GM12872 (cell line): ENCODE data around the gene FRMPD1.

Experiments
- TF ChIP-seq, protein P1 (sequence below): IDR thresholded peaks from 3 replicates; pipeline ENCODE4 v1.5.1; 2011; ENCODE audit warnings: low read depth, mild to moderate bottlenecking, low read length, moderate library complexity; ENCODE audit not compliant: insufficient read depth

Gene FRMPD1

DNA sequence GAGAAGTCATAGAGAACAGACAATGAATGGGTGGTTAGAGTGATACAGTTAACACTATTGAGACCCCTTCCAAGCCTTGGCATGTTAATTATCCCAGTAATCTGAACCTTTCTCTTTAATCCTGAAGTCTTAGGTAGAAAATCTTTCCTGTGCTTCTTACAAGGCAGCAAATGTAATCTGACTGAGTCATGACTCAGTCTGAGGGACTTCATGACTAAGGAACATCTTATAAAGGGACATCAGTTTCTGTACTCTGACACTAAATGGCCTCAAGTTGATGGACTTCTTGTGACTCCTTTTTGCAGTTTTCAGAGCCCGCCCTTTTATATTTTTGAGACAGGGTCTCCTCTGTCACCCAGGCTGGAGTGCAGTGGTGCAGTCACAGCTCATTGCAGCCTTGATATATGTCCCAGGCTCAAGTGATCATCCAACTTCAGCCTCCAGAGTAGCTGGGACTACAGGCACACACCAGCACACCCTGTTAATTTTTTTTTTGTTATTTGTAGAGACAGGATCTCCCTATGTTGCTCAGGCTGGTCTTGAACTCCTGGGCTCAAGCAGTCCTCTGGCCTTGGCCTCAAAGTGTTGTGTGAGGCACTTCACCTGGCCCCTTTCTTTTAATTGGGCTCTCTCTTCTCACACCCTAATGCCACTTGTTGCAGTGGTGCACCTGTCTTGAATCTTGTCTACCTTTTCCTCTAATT is 124.6 kb downstream of the FRMPD1 start:
- TF ChIP-seq, protein P1, sequence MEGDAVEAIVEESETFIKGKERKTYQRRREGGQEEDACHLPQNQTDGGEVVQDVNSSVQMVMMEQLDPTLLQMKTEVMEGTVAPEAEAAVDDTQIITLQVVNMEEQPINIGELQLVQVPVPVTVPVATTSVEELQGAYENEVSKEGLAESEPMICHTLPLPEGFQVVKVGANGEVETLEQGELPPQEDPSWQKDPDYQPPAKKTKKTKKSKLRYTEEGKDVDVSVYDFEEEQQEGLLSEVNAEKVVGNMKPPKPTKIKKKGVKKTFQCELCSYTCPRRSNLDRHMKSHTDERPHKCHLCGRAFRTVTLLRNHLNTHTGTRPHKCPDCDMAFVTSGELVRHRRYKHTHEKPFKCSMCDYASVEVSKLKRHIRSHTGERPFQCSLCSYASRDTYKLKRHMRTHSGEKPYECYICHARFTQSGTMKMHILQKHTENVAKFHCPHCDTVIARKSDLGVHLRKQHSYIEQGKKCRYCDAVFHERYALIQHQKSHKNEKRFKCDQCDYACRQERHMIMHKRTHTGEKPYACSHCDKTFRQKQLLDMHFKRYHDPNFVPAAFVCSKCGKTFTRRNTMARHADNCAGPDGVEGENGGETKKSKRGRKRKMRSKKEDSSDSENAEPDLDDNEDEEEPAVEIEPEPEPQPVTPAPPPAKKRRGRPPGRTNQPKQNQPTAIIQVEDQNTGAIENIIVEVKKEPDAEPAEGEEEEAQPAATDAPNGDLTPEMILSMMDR, result no peak

DNA sequence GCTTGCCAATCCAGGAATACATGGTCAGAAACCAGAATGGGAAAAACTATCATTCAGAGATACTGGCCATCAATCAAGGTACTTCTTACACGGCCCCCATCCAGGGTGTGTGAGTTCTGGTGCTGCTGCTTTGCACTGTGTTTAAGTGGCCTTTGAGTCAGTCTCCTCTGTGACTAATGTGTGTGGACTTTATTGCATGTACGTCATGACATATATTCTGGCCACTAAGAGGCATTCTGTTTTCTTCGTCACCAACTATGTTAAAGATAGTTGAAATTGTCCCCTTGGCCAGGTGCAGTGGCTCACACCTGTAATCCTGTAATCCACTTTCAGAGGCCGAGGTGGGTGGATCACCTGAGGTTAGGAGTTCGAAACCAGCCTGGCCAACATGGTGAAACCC is 125.6 kb downstream of the FRMPD1 start:
- TF ChIP-seq, protein P1, result no peak

DNA sequence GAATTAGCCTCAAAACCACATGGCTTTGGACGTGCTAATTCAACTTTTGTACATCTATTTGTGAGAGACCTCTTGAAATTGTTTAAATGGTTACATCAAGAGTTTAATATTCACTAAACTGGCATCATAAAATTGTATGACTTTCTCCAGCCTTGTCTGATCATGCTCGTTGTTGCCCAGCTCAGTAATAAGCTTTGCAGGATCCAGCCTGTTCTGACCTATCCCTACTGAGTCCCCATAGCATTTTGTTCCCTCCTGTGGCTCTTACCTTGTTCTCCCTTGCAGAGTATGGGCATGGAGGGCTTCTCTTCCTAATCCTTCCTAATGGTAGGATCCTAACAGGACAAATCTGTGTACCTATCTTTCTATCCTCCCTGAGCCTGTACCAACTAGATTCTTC is 127.8 kb downstream of the FRMPD1 start:
- TF ChIP-seq, protein P1, result no peak

DNA sequence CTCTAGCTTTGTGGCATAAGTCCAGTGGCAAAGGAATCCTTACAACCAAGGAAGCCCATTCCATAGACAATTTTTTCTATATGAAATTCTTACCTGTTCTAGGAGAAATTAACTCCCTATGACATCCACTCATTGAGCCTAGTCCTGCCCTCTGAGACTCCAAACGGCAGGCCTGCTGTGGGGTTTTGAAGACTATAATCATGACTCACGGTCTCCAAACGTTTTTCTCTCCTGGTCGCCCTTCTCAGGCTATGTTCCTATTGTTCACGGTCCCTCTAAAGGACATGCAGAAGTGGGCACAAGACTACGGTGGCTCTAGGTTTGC is 133.5 kb downstream of the FRMPD1 start:
- TF ChIP-seq, protein P1, result no peak

DNA sequence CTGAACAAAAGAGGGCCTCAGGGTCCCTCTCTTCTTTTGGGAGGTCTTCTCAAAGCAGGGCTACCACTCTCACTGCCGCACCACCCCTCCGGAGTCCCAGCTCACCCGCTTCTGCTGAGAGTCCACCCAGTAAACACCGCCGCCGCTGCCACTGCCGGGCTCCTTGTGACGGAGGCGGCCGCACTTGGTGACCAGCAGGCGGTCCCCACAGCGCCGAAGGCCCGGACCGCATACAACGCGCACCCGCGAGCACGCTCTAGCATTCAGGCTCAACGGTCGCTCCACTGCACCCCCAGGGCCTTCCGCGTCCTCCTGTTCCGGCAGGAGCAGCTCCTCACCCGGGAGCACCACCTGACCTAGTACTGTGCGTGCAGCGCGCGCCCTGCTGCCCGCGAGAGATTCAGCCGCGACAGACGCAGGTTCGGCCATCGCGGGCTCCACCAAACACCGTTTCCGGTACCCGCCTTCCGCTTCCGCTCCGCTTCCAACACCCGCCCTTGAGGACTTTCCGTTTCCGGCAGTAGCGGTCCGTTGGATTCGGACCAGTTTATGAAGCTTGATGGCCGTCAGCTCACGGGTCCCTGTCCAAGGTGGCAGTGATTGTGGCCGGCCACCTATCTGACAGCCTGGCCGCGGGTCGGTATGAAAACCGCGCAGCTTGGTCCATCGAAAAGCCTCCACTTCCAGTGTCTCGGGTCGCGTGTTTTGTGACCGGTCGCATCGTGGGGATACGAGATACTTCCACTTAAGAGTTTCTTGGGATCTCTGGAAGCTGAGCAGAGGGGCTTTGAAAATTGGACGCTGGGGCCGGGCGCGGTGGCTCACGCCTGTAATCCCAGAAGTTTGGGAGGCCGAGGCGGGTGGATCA is 134.1 kb downstream of the FRMPD1 start, which contains the start of gene EXOSC3:
Gene EXOSC3 (minus strand): TSS at position 449 of the 868 bp plus-strand sequence. CDS start 20 bp downstream, at position 429.
- TF ChIP-seq, protein P1, result 0 out of 3 replicates have a peak, but pooled peaks have one; percentile 8

DNA sequence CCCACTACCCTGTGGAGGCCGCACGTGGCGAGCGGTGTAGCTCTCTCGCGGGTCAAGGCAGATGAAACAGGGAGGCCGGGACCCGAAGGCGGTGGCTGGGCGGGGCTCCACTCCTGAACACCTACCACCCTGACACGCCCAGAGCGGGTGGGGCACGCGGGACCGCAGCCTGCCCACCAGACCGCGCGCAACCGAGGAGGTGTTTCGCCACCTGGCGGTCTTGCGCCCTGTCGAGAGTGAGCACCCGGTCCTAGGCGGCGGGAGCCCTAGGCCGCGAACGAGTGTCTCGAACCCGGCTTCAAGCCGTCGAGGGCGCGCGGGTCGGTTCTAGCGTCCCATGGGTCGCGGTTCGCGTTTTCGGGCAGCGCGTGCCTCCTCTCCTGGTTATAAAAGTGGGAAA is 136.3 kb downstream of the FRMPD1 start:
- TF ChIP-seq, protein P1, result no peak

DNA sequence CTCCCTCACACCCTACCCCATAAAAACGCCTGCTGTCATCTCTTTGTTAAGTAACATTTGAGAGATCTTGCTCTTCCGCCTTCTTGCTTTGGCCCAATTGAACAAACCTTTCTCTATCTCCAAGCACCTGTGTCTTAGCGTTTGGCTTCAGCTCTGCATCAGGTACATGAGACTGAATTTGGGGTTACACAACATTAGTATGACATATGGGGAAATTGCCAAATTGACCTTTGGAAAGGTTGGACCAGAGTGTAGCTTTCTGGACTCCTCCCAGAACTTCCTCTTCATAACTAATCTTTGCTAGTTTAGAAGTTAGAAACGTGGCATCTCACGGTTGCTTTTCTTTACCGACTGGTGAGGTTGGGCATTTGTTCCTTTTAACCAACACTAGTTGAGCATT is 137.6 kb downstream of the FRMPD1 start:
- TF ChIP-seq, protein P1, result no peak
